GM19043 (cell line): ENCODE data around the gene ANK2.
"Not testable (repeated sequence)": the region's sequence is repeated elsewhere in the genome, so short reads cannot be mapped to it uniquely, and the experiment has no call there.

ENCODE experiments used
- ATAC-seq: cut with Tn5 transposase; IDR thresholded peaks from one replicate; pipeline ENCODE4 v1.9.1; 2021; ENCODE audit warnings: low read depth; ENCODE audit not compliant: unreplicated experiment

Gene ANK2

DNA sequence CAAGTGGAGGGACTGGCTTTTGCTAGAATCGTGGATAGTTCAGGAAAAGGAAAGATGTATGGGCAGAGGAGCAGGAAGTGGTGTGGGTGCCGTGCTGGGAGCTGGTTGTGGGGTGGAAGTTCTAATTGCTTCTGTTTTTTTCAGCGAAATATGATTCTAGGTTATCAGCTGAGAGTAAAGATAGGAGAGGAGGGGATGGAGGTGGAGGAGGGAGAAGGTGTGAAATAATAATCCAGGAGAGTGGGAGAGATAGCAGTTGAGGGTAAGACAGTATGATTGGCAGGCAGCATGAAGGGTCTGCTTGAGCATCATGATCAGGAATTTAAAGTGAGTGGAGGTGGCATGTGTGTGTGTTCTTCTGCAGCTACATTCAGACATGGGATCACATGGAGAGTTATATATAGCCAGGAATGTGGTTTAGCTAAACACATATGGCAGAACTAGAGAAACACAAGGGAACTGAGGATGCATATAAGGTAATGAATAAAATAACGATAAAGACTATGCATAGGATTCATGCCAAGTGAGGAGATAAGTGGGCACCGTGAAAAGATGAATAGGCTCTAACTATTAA lies 133.7 kb downstream of the ANK2 start:
- ATAC-seq: no peak

DNA sequence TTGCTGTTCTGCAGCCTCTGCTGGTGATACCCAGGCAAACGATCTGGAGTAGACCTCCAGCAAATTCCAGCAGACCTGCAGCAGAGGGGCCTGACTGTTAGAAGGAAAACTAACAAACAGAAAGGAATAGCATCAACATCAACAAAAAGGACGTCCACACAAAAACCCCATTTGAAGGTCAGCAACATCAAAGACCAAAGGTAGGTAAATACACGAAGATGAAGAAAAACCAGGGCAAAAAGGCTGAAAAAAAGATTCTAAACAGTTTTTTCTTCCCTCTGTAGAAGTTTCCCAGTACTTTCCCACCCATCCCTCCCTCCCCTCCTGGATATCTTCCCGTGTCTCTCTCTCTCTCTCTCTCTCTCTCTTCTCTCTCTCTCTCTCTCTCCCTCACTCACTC lies 136.8 kb downstream of the ANK2 start:
- not testable (repeated sequence) for ATAC-seq

DNA sequence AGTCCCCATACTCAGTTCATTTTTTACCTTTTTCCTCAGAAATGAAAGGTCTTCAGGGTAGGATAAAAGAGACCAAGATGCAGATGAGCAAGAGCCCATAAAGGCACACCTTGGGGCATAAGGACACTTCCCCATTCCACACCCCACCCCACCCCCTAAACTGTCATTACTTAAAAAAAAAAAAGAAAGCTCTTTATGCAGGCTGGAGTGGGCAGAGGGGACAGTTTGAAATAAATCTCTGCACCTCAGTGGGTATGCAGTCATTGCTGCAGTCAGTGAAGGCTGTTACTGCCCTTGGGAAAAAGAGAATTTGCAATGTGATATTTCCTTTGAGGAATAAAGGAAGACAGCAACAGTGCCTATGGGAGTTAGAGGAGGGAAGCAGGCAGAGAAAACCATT lies 137.5 kb downstream of the ANK2 start:
- no peak for ATAC-seq

DNA sequence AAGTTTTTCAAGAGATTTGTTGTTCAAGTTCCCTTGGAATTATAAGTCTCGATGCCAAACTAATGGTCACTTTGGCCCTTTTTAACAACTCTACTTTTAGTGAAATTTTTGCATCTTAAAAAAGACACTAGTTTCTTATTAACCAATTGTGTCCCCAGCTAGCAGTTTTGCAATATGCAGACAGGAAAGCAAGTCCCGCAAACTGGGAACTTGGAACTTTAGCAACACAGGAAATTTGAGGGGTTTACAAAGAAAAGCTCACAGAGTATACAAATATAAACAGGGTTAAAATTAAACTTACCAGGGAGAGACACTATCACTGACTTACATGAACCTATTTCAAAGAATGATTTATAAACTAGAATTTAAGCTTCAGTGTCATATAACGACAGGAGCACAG lies 137.9 kb downstream of the ANK2 start:
- ATAC-seq: no peak

DNA sequence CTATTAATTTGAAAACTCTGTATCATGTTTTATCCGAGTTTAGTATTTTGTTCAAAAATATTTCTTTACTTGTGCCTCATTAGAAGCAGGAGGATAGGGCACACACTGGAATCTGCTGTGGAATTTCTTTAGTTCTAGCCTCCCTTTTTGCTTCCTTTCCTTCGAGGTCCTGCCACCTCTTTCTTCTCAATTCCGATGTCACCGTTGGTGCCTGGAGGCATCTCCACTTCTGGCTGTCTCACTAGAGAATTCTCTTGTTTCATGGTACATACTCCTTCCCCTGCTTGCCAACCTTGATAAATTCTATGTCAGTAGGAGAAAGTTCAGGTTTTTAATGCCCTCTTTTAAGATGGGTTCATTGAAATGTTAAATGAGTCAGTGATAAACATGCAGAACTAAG lies 140.1 kb downstream of the ANK2 start:
- no peak for ATAC-seq

DNA sequence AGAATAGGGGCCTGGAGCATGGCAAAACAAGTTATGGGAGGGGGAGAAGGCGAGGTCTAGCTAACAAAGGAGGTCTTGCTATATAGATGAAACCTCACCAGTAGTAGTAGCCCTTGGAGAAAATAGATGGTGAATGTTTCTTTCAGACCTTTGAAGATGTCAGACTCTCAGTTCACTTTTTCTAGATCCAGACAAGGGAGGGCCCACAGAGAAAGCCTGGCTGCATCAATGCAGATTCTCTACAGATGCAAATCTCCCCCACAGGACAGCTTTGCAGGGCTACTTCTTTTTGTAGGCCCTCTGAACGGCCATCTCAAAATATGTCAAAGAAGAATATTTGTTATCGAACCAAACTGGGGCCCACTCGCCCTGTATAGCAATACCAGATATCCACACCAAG lies 159.7 kb downstream of the ANK2 start:
- ATAC-seq: no peak

GRCh38 chr4:113209652-113210320 lies 160.3 kb downstream of the ANK2 start:
- no peak for ATAC-seq

DNA sequence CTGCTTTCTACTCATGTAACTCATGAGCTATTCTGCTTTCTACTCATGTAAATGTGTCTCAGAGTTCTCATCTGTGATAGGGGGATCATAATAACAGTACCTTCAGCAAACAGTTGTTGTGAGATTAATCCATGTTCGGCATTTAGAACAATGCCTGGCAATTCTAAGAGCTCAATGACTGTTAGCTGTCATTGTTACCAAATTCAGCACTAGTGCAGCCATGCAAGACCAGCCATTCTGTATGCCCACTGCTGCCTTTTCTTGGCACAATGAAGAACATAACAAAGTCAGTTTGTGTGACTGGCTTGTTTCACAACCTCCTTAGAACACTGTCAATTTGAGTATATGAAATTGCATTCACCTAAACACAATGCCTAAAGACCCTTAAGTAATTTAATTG lies 163.2 kb downstream of the ANK2 start:
- no peak for ATAC-seq

- ATAC-seq: no peak
Measured at GRCh38 chr4:113221990-113222389, 172.5 kb downstream of the ANK2 start.

DNA sequence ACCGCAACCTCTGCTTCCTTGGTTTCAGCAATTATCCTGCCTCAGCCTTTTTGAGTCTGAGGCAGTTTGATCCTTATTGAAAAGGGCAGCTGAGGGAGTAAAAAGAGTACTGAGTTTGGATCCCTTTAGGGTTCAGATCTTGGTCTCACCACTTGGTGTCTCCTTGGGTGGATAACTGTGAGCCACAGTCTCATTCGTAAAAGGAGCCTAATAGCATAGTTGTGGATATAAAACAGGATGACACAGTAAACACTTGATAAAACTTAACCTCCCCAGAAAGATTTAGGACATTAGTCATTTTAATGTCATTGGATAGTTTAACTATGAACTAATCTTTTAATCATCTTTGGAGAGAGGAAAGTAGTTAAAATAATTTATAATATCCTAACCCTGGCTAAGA lies 173.0 kb downstream of the ANK2 start:
- no peak for ATAC-seq

DNA sequence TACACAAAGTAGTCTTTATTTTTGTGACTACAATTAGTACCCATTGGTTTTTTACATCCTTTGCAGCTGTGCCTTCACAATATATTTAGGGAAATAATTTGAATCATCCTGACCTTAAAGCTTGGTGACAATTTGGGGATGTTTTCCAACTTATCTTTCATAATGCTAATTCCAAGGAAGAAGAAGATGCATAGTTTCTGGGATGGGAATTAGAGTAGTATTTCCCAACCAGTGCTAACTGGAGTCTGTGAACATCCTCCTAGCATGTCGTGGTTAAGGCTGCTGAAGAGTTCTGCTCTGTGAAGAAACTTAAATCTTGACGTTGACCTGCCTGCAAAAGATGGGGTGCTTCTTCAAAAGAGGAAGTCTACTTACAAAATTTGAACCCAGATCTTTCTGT lies 173.5 kb downstream of the ANK2 start:
- ATAC-seq: no peak

- ATAC-seq: no peak
Measured at GRCh38 chr4:113232194-113232593, 182.7 kb downstream of the ANK2 start.

DNA sequence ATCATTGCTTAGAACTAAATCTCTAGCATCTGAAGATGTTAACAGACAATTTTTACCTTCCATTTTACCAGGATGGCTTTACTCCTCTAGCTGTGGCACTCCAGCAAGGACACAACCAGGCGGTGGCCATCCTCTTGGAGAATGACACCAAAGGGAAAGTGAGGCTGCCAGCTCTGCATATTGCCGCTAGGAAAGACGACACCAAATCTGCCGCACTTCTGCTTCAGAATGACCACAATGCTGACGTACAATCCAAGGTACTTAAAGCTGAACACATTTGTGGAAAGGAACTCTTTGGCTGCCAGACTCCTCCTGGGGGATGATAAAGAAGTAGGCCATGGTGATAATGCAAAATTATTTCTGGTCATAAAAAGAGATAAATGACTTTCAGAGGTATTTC lies 187.5 kb downstream of the ANK2 start:
- ATAC-seq: no peak

DNA sequence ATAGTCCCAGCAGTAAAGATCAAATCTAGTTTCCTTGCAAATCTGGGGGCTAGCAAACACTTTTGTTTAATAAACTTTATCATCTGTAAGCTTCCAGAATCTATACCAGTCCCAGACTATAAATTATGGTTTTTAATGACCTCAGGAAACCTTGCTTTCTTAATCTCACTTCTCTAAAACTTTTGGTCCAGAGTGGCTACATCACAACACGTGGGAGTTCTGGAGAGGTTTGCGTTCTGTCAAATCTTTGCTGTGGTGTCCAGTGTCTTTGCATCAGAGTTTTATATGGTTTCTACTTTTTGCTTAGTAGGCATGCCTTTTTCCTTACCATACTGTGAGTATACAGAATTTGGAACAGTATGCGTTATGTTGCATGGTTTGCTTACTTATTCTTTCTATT lies 193.9 kb downstream of the ANK2 start:
- ATAC-seq: no peak

DNA sequence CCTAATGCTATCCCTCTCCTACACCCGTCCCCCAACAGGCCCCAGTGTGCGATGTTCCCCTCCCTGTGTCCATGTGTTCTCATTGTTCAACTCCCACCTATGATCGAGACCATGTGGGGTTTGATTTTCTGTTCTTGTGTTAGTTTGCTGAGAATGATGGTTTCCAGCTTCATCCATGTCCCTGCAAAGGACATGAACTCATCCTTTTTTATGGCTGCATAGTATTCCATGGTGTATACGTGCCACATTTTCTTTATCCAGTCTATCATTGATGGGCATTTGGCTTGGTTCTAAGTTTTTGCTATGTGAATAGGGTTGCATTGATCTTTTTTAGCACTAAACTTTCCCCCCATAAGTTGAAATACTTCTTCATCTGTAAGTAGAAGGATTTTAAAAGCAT lies 195.3 kb downstream of the ANK2 start:
- not testable (repeated sequence) for ATAC-seq

DNA sequence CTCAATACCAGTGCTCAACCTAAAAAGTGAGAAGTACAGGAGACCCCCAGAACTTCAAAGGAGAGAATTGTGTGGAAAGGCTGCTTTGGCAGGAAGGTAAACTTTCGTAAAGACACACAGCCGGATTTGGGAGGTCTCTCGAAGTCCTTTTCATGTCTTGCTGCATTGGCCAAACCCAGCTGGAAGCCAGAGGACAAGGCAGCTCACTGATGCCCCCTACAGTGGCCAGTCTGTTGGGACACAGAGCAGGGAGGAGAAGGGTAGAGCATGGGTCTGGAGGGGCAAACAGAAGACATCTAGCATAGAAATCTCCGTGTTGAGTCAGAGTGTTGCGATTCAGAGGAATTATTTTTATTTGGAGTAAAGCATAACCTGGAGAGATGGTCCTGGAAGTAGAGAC lies 198.9 kb downstream of the ANK2 start:
- ATAC-seq: no peak

GRCh38 chr4:113255628-113256027 lies 206.2 kb downstream of the ANK2 start:
- no peak for ATAC-seq

DNA sequence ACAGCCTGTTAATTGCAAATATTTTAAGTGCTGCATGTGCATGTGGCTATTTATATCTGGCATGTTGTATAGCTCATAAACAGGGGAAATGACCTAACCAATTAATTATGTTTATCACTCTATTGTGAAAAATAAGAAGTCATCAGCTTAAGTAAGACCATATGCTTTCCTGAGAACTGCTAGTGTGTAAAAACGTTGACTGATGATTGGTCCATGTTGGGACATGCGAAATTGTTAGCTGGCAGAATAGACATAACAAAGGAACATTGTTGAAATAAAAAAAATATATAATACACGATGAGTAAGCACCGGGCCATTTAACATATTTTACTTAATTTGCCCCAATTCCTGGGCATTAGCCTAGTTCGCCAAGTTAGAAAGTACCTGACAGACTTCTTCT lies 207.5 kb downstream of the ANK2 start:
- no peak for ATAC-seq

- no peak for ATAC-seq
Measured at GRCh38 chr4:113260688-113261087, 211.2 kb downstream of the ANK2 start.

DNA sequence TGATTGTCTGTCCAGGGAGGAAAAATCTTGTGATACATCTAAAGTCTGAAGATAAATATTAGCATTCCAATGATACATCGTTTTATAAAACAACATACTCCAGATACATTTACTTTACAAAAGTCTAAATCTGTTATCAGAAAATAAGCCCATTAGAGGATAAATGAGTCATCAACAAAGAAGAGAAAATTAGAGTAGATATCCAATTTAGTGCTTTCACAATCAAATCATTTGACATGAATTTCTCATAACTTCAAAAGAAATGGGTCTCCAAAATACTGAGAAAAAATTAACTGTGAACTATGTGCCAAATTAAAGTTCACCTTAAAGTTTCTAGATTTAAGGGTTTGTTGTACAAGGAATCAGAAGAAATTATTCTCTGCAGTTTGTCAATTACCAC lies 213.8 kb downstream of the ANK2 start:
- ATAC-seq: no peak

- ATAC-seq: no peak
Measured at GRCh38 chr4:113270520-113271319, 221.3 kb downstream of the ANK2 start.

- no peak for ATAC-seq
Measured at GRCh38 chr4:113272523-113272922, 223.1 kb downstream of the ANK2 start.
